Mesendoderm (in vitro differentiated cells): ENCODE results near the gene TVP23C.

ENCODE experiments used
- DNase-seq: peaks from one replicate; pipeline ENCODE4 v3.0.0; 2013
- H2AK5ac ChIP-seq: 2 replicates; pipeline ENCODE4 v1.6.1; 2013; ENCODE audit warnings: low read length, inconsistent platforms
- H2BK120ac ChIP-seq: 2 replicates; pipeline ENCODE4 v1.6.1; 2013; ENCODE audit warnings: low read depth, mild to moderate bottlenecking, low read length, moderate library complexity, mixed read lengths
- H2BK15ac ChIP-seq: replicated peaks from 2 replicates; pipeline ENCODE4 v1.6.1; 2013; ENCODE audit warnings: low read depth, mild to moderate bottlenecking, moderate library complexity
- H2BK5ac ChIP-seq: 2 replicates; pipeline ENCODE4 v1.6.1; 2013; ENCODE audit warnings: low read length, inconsistent platforms
- H3K18ac ChIP-seq: 2 replicates; pipeline ENCODE4 v1.6.1; 2013; ENCODE audit warnings: mild to moderate bottlenecking, low read length, mixed read lengths
- H3K23ac ChIP-seq: one replicate; pipeline ENCODE4 v1.6.1; 2013; ENCODE audit warnings: low read length
- H3K27ac ChIP-seq: 2 replicates; pipeline ENCODE4 v1.5.1; 2013; ENCODE audit warnings: low read depth, mild to moderate bottlenecking, inconsistent platforms, low read length, moderate library complexity
- H3K27me3 ChIP-seq: 2 replicates; pipeline ENCODE4 v1.6.1; 2013; ENCODE audit warnings: low read length, control low read depth, mild to moderate bottlenecking, inconsistent platforms; ENCODE audit not compliant: insufficient read depth, poor library complexity
- H3K36me3 ChIP-seq: 2 replicates; pipeline ENCODE4 v1.6.1; 2013; ENCODE audit warnings: low read length, inconsistent platforms; ENCODE audit not compliant: control insufficient read depth, insufficient read depth
- H3K4ac ChIP-seq: one replicate; pipeline ENCODE4 v1.6.1; 2013; ENCODE audit warnings: low read depth, mild to moderate bottlenecking, low read length, moderate library complexity
- H3K4me1 ChIP-seq: 2 replicates; pipeline ENCODE4 v1.6.1; 2013; ENCODE audit warnings: low read depth, low read length, inconsistent platforms; ENCODE audit not compliant: control insufficient read depth
- H3K4me2 ChIP-seq: 2 replicates; pipeline ENCODE4 v1.6.1; 2013; ENCODE audit warnings: low read length
- H3K4me3 ChIP-seq: 2 replicates; pipeline ENCODE4 v1.5.1; 2013; ENCODE audit warnings: mild to moderate bottlenecking, low read length
- H3K56ac ChIP-seq: one replicate; pipeline ENCODE4 v1.6.1; 2013; ENCODE audit warnings: low read length
- H3K79me1 ChIP-seq: 2 replicates; pipeline ENCODE4 v1.6.1; 2013; ENCODE audit warnings: low read length, inconsistent platforms
- H3K79me2 ChIP-seq: 2 replicates; pipeline ENCODE4 v1.6.1; 2013; ENCODE audit warnings: mild to moderate bottlenecking, low read length; ENCODE audit not compliant: control insufficient read depth, insufficient read depth
- H3K9ac ChIP-seq: 2 replicates; pipeline ENCODE4 v1.6.1; 2013; ENCODE audit warnings: low read length, inconsistent platforms
- H4K5ac ChIP-seq: one replicate; pipeline ENCODE4 v1.6.1; 2013; ENCODE audit warnings: low read length
- H4K8ac ChIP-seq: one replicate; pipeline ENCODE4 v1.6.1; 2013; ENCODE audit warnings: low read depth, mild to moderate bottlenecking, control low read depth, low read length, moderate library complexity
- WGBS: extraction: QIAGEN DNeasy Blood & Tissue Kit; methylation state at CpG from one replicate; pipeline ENCODE4 v1.1.7; 2013; ENCODE audit warnings: low lambda C conversion rate, missing lambda C conversion rate; ENCODE audit not compliant: insufficient coverage; ENCODE audit errors: extremely low coverage; 5-methylcytosine and 5-hydroxymethylcytosine counted together

TVP23C gene

DNA sequence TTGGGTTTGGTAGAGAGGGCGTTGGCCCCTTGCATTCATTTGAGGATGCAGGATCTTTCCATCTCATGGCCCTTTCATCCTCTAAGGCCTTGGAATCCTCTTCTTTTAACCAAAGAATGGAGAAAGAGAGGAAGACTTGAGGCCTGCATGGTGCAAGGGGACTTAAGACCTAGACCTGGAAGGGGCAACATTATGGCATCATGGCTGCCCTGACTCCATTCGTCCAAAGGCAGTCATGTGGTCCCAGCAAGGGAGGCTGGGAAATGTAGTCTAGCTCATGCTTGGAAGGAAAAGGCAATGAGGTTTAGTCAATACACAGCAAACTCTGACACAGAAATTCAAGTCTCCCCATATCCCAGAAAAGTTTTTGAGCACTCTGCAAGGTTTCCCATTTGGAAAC is 65.2 kb downstream of the TVP23C start:
- peak; percentile 56 for DNase-seq
- Histone ChIP-seq H2BK15ac (no peak overlapping the region), H3K56ac (no peak overlapping the region), H3K9ac (no peak overlapping the region), H3K4me3 (no peak overlapping the region), H3K79me2 (no peaks in the 10 kb centered on the region), H3K23ac (no peak overlapping the region), H3K27me3 (no peaks in the 10 kb centered on the region), H3K27ac (no peak overlapping the region), H3K4me2 (no peak overlapping the region), H3K18ac (no peak overlapping the region), H2BK5ac (no peak overlapping the region), H3K36me3 (peaks cover 4% of the 10 kb centered on the region), H3K79me1 (no peaks in the 10 kb centered on the region), H2AK5ac (no peak overlapping the region), H3K4me1 (peaks cover 5% of the 10 kb centered on the region), H3K4ac (no peak overlapping the region), H2BK120ac (no peak overlapping the region), H4K8ac (no peak overlapping the region), H4K5ac (no peak overlapping the region)
- WGBS = no CpG with 5 or more reads among the region's 2 CpGs

GRCh38 chr17:15496735-15497670 is 66.3 kb downstream of the TVP23C start:
- H3K56ac ChIP-seq = no peak overlapping the region
- no peak overlapping the region for H3K27ac ChIP-seq
- H3K27me3 ChIP-seq = no peaks in the 10 kb centered on the region
- no peak overlapping the region for H2AK5ac ChIP-seq
- no peak overlapping the region for H3K18ac ChIP-seq
- H4K8ac ChIP-seq = no peak overlapping the region
- H3K36me3 ChIP-seq = peaks cover 4% of the 10 kb centered on the region
- no peak overlapping the region for H3K4me3 ChIP-seq
- no peak overlapping the region for H3K4me2 ChIP-seq
- H3K79me2 ChIP-seq = no peaks in the 10 kb centered on the region
- no CpG with 5 or more reads among the region's 7 CpGs for WGBS
- H2BK120ac ChIP-seq = no peak overlapping the region
- H4K5ac ChIP-seq = no peak overlapping the region
- DNase-seq = no peak
- H2BK5ac ChIP-seq = no peak overlapping the region
- no peak overlapping the region for H2BK15ac ChIP-seq
- H3K79me1 ChIP-seq = no peaks in the 10 kb centered on the region
- H3K9ac ChIP-seq = no peak overlapping the region
- peaks cover 3% of the 10 kb centered on the region for H3K4me1 ChIP-seq
- H3K4ac ChIP-seq = no peak overlapping the region
- H3K23ac ChIP-seq = no peak overlapping the region

DNA sequence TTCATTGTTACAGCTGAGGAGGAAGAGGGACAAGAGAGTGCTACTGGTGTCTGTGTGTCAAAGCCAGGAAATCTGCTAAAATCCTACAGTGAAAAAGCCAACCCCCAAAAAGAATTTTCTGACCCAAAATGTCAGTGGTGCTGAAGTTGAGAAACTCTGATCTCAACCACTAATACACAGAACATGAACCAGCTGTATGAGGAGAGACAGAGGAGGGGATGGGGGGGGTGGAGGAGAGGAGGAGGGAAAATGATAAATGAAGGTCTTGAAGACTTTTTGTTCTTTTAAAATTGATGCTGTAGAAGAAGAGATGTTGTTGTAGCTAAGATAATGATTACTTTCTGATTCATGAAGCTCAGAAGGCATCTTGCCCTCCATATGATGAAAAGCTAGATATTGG is 68.5 kb downstream of the TVP23C start:
- Histone ChIP-seq H3K27ac (no peak overlapping the region), H3K4ac (no peak overlapping the region), H3K36me3 (peaks cover 1% of the 10 kb centered on the region), H3K23ac (no peak overlapping the region), H3K4me3 (no peak overlapping the region), H4K8ac (no peak overlapping the region), H2AK5ac (no peak overlapping the region), H2BK120ac (no peak overlapping the region), H3K4me1 (peaks cover 15% of the 10 kb centered on the region), H3K79me1 (no peaks in the 10 kb centered on the region), H4K5ac (no peak overlapping the region), H3K9ac (no peak overlapping the region), H3K56ac (no peak overlapping the region), H2BK15ac (no peak overlapping the region), H3K79me2 (no peaks in the 10 kb centered on the region), H3K18ac (no peak overlapping the region), H2BK5ac (no peak overlapping the region), H3K4me2 (no peak overlapping the region), H3K27me3 (no peaks in the 10 kb centered on the region)
- no peak for DNase-seq

GRCh38 chr17:15493693-15494035 is 69.6 kb downstream of the TVP23C start:
- no peak overlapping the region for H3K18ac ChIP-seq
- H3K9ac ChIP-seq = no peak overlapping the region

GRCh38 chr17:15492791-15493692 is 70.2 kb downstream of the TVP23C start:
- Histone ChIP-seq H3K4me3 (no peak overlapping the region), H3K79me2 (no peaks in the 10 kb centered on the region), H3K23ac (no peak overlapping the region), H3K56ac (no peak overlapping the region), H4K5ac (no peak overlapping the region), H3K27me3 (no peaks in the 10 kb centered on the region), H3K4me1 (peaks cover 15% of the 10 kb centered on the region), H3K27ac (no peak overlapping the region), H3K9ac (no peak overlapping the region), H3K18ac (no peak overlapping the region), H4K8ac (no peak overlapping the region), H3K79me1 (no peaks in the 10 kb centered on the region), H2BK5ac (peak overlapping the region; percentile 9), H2BK120ac (no peak overlapping the region), H3K4ac (no peak overlapping the region), H3K36me3 (peaks cover 1% of the 10 kb centered on the region), H3K4me2 (no peak overlapping the region), H2BK15ac (no peak overlapping the region), H2AK5ac (peak overlapping the region; percentile 16)
- no CpG with 5 or more reads among the region's 8 CpGs for WGBS
- DNase-seq = peak; percentile 60

More at GRCh38 chr17:15493693-15494035, 69.6 kb downstream of the TVP23C start:
- Histone ChIP-seq H3K23ac (no peak overlapping the region), H3K4ac (no peak overlapping the region), H3K56ac (no peak overlapping the region), H2AK5ac (no peak overlapping the region), H3K79me2 (no peaks in the 10 kb centered on the region), H3K27me3 (no peaks in the 10 kb centered on the region), H2BK5ac (no peak overlapping the region), H4K5ac (no peak overlapping the region), H3K4me1 (peaks cover 15% of the 10 kb centered on the region), H3K36me3 (peaks cover 1% of the 10 kb centered on the region), H2BK120ac (no peak overlapping the region), H4K8ac (no peak overlapping the region), H3K4me3 (no peak overlapping the region), H3K27ac (no peak overlapping the region), H2BK15ac (no peak overlapping the region), H3K79me1 (no peaks in the 10 kb centered on the region), H3K4me2 (no peak overlapping the region)
- DNase-seq = no peak
- WGBS = no CpG with 5 or more reads among the region's 1 CpG
